Endothelial cell of umbilical vein (primary cell): ENCODE measurements around the gene CSNK1D. TPM values are rescaled to one million over a fixed set of nuclear protein-coding genes. Genes with fewer than 3 reads are reported as not detected.

ENCODE experiments used
- BruUV-seq: library from RNA; stranded (reverse); fragments of 400-500 nt; replicated peaks from 2 replicates; lab custom pipeline; 2021; lab: Mats Ljungman, UMichigan
- CTCF ChIA-PET: fragments of 300-600, 350-600 bp; sonication (Branson Sonifier 250); formaldehyde crosslinking; loops from one replicate; lab custom pipeline; 2021; ENCODE audit warnings: antibody characterized with exemption, inconsistent platforms; lab: Charles Lee
- POLR2A ChIA-PET: fragments of 300-600, 350-600 bp; sonication (Branson Sonifier 250); formaldehyde crosslinking; loops from one replicate; lab custom pipeline; 2021; ENCODE audit warnings: antibody characterized with exemption, inconsistent platforms; lab: Charles Lee
- DNase-seq: peaks from one replicate; pipeline ENCODE4 v3.0.0-alpha.2; 2011; ENCODE audit warnings: low read depth, low spot score
- FAIRE-seq: peaks from 2 replicates; lab custom pipeline; 2011; peaks lifted over from hg19 to GRCh38; lab: Jason Lieb, UNC
- H2AFZ ChIP-seq: 2 replicates; pipeline ENCODE4 v1.6.0; 2012; ENCODE audit warnings: low read depth, low read length, control low read depth, inconsistent platforms
- H3K27ac ChIP-seq: 2 replicates; pipeline ENCODE4 v1.5.1; 2011; ENCODE audit warnings: low read depth, mild to moderate bottlenecking, control low read depth, low read length, moderate library complexity; ENCODE audit not compliant: insufficient read depth
- H3K27me3 ChIP-seq, 2 experiments: 2 replicates each; pipeline versions ENCODE4 v1.6.0 to v1.6.1; 2011; ENCODE audit warnings: low read length in 2 of 2, mixed read lengths in 1 of 2; ENCODE audit not compliant: control insufficient read depth in 2 of 2, insufficient read depth in 2 of 2
- H3K36me3 ChIP-seq, 2 experiments: 2 replicates in 1 of 2; 3 replicates in 1 of 2; pipeline ENCODE4 v1.5.1; 2011; ENCODE audit warnings: low read length in 2 of 2, mild to moderate bottlenecking in 1 of 2, moderate library complexity in 1 of 2; ENCODE audit not compliant: control insufficient read depth in 2 of 2, insufficient read depth in 2 of 2; ENCODE audit errors: extremely low read depth in 1 of 2
- H3K4me1 ChIP-seq: 3 replicates; pipeline ENCODE4 v1.5.1; 2011; ENCODE audit warnings: mild to moderate bottlenecking, low read length; ENCODE audit not compliant: control insufficient read depth, insufficient read depth; ENCODE audit errors: extremely low read depth
- H3K4me2 ChIP-seq: 2 replicates; pipeline ENCODE4 v1.6.1; 2011; ENCODE audit warnings: low read length, control low read depth, mixed read lengths; ENCODE audit not compliant: insufficient read depth
- H3K4me3 ChIP-seq, 3 experiments: fragments of 200-600 bp in 1 of 3; sonication (generic), shearing (Covaris generic) in 1 of 3; replicated peaks in 1 of 3; 2 replicates each; pipeline ENCODE4 v1.5.1; 2011 to 2016; ENCODE audit warnings: control low read depth in 3 of 3, low read length in 3 of 3, mild to moderate bottlenecking in 2 of 3, inconsistent platforms in 1 of 3, low read depth in 1 of 3, moderate library complexity in 1 of 3; ENCODE audit not compliant: insufficient read depth in 1 of 3
- H3K79me2 ChIP-seq: 2 replicates; pipeline ENCODE4 v1.6.0; 2012; ENCODE audit warnings: low read length, inconsistent platforms; ENCODE audit not compliant: control insufficient read depth, insufficient read depth
- H3K9ac ChIP-seq: replicated peaks from 2 replicates; pipeline ENCODE3; 2011; ENCODE audit warnings: low read length, control low read depth; ENCODE audit not compliant: insufficient read depth; ENCODE audit errors: extremely low read depth
- H3K9me1 ChIP-seq: replicated peaks from 3 replicates; pipeline ENCODE4 v1.6.0; 2011; ENCODE audit warnings: mild to moderate bottlenecking, low read length; ENCODE audit not compliant: control insufficient read depth, insufficient read depth; ENCODE audit errors: extremely low read depth
- H3K9me3 ChIP-seq: replicated peaks from 2 replicates; pipeline ENCODE4 v1.5.1; 2012; ENCODE audit warnings: low read length, inconsistent platforms; ENCODE audit not compliant: control insufficient read depth, insufficient read depth
- H4K20me1 ChIP-seq: replicated peaks from 2 replicates; pipeline ENCODE3; 2011; ENCODE audit warnings: mild to moderate bottlenecking, low read length; ENCODE audit not compliant: control insufficient read depth, insufficient read depth; ENCODE audit errors: extremely low read depth
- EZH2 ChIP-seq: IDR thresholded peaks from 2 replicates; pipeline ENCODE4 v1.6.1; 2012; ENCODE audit warnings: borderline replicate concordance, low read depth, mild to moderate bottlenecking, moderate library complexity, low read length, inconsistent platforms; ENCODE audit not compliant: severe bottlenecking
- JUN ChIP-seq: IDR thresholded peaks from 2 replicates; pipeline ENCODE4 v1.6.1; 2011; ENCODE audit warnings: borderline replicate concordance, low read depth; ENCODE audit not compliant: insufficient read length, insufficient read depth
- MYC ChIP-seq: IDR thresholded peaks from one replicate; pipeline ENCODE4 v1.6.1; 2011; ENCODE audit warnings: mild to moderate bottlenecking, low read depth, low read length
- POLR2A ChIP-seq: IDR thresholded peaks from 2 replicates; pipeline ENCODE4 v1.6.1; 2012; ENCODE audit warnings: low read depth, mild to moderate bottlenecking, control low read depth, low read length
- POLR2AphosphoS5 ChIP-seq: IDR thresholded peaks from 2 replicates; pipeline ENCODE4 v1.6.1; 2012; ENCODE audit warnings: low read depth, mild to moderate bottlenecking, control low read depth, low read length, moderate library complexity; ENCODE audit not compliant: insufficient read depth
- dilution Hi-C: fragments of 300-500 bp; cut with MboI; formaldehyde crosslinking; loops from one replicate; pipeline ENCODE4 v1.15.0; 2019; ENCODE audit warnings: low sequenced_read_pairs; ENCODE audit not compliant: extremely low pct_ligation_motif_present
- intact Hi-C: fragments of 100-400 bp; cut with micrococcal nuclease; formaldehyde crosslinking; loops from one replicate; pipeline ENCODE4 v1.10.0; 2022
- polyA plus RNA-seq, 4 experiments: library from polyadenylated mRNA; depleted of rRNA in 3 of 4; stranded (reverse) in 3 of 4; unstranded in 1 of 4; fragments of >200 nt; gene quantifications; 2 replicates each; pipeline versions ENCODE4 v1.2.1 to v1.2.3, GENCODE V29; 2011 to 2012; ENCODE audit warnings: missing spikeins in 1 of 4
- total RNA-seq: library from RNA; stranded (reverse); gene quantifications from 2 replicates; pipeline ENCODE4 v1.2.3, GENCODE V29; 2021

CSNK1D gene
- total and polyA plus RNA-seq, 2 donors (not counting 3 experiments of a cell fraction or from before 2014, with no cell fraction given): 127 to 155 TPM

- no TSS peak for BruUV-seq
- peaks cover 77% of the 10 kb centered on the region for H3K79me2 ChIP-seq
- DNase-seq (peak; percentile 40), FAIRE-seq (no peak)
- H3K9ac ChIP-seq: no peak overlapping the region
- H3K4me1 ChIP-seq: no peaks in the 10 kb centered on the region
- dilution Hi-C loops (no loop called here), intact Hi-C loops (no loop called here)
- POLR2A ChIA-PET: no interaction called here
- no peak overlapping the region for H2AFZ ChIP-seq
- no peak overlapping the region for H3K27ac ChIP-seq
- no peaks in the 10 kb centered on the region for H3K9me1 ChIP-seq
- no peak overlapping the region for H3K4me3 ChIP-seq
- H3K9me3 ChIP-seq: no peaks in the 10 kb centered on the region
- CTCF ChIA-PET: interaction anchor here (0.6 kb wide), 1 partner anchor 11 kb away, joined by 5 read pairs; no protein-coding TSS in a partner anchor
- no peaks in the 10 kb centered on the region for H4K20me1 ChIP-seq
- H3K27me3 ChIP-seq: no peaks in the 10 kb centered on the region
- H3K4me2 ChIP-seq: no peak overlapping the region
- TF ChIP-seq JUN (no peak), MYC (no peak)
- peaks cover 45 to 56% of the 10 kb centered on the region in 2 experiments for H3K36me3 ChIP-seq
Measured at GRCh38 chr17:82257473-82257872, 16.0 kb downstream of the CSNK1D start.

GRCh38 chr17:82256242-82256885 is 17.1 kb downstream of the CSNK1D start:
- Histone ChIP-seq H3K36me3 (peaks cover 38 to 54% of the 10 kb centered on the region in 2 experiments), H3K9ac (no peak overlapping the region), H4K20me1 (no peaks in the 10 kb centered on the region), H3K4me3 (no peak overlapping the region), H3K9me1 (no peaks in the 10 kb centered on the region), H3K9me3 (no peaks in the 10 kb centered on the region), H3K27ac (no peak overlapping the region), H3K4me1 (no peaks in the 10 kb centered on the region), H2AFZ (no peak overlapping the region), H3K4me2 (no peak overlapping the region), H3K27me3 (no peaks in the 10 kb centered on the region), H3K79me2 (peaks cover 76% of the 10 kb centered on the region)
- dilution Hi-C loops (no loop called here), intact Hi-C loops (no loop called here)
- FAIRE-seq (peak; percentile 8), DNase-seq (no peak)
- POLR2A ChIA-PET: no interaction called here
- CTCF ChIA-PET: interaction anchor here (1.0 kb wide), 1 partner anchor 41 kb away, joined by 4 read pairs; no protein-coding TSS in a partner anchor
- no TSS peak for BruUV-seq
- TF ChIP-seq POLR2A (peak; percentile 32), POLR2AphosphoS5 (no peak), EZH2 (no peak)
